NCI-H526 treated with DMSO at 0.1 percent for 48 hours (cell line): ENCODE results near the gene S100A13.
"Not testable (repeated sequence)": the region's sequence is repeated elsewhere in the genome, so short reads cannot be mapped to it uniquely, and the experiment has no call there.

Experiments used
- DNase-seq: peaks from one replicate; lab custom pipeline; 2025; lab: John Stamatoyannopoulos, UW

The S100A13 gene

DNA sequence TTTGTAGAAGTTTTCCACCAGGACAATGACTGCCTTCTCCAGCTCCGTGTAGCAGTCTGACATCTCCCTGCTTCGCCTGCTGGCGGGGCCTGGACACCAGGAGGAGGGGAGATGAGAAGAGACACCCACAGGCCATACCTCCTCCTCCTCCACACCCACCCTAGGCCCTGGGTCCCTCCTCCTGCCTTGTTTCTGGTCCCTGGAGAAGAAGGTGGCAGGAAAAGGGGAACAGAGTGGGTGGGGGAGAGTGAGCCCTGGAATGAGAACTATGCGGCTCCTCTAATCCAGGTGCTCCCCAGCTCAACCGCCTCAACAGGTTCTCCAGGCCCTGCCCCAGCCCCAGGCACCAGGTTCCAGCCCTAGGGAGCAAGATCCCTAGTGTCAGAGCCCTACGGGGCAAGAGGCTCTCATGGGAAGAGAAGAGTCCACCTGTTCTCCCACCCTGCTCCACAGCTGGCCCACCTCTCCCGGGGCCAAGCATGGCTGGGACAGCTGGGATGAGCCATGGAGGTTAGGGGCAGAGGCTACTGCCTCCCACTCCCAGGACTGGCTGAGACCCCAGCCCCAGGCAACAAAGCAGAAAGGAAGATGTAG lies 19.1 kb downstream of the S100A13 start:
- no peak for DNase-seq

DNA sequence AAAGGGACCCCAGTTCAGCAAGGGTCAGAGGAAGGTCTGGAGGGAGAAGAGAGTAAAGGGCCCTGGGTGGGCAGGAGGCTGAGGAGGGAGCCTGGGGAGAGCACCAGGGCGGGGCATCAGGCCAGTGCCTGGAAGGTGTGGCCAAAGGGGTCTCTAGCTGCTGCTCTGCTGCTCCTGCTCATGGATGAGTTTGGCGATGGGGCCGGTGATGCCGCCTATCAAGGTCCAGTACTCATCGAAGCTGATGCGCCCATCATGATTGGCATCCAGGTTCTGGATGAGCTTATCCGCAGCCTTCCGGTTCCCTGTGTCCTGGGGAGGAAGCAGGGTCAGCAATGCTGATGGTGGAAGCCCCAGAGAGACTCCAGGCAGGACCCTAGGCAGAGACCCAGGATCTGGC lies 19.9 kb downstream of the S100A13 start:
- DNase-seq, result no peak

DNA sequence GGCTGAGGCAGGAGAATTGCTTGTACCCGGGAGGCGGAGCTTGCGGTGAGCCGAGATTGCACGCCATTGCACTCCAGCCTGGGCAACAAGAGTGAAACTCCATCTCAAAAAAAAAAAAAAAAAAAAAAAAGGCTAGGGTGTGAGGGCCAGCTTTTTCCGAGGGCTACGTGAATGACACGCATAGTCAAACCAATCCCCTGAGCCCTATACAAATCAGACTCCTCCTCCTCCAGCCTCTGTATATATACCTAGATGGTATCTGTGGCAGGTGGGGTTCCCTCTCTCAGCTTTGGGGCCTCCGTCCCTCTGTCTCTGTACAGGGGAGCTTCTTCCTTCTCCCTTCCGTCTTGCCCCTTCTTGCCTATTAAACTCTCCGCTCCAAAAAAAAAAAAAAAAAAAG lies 21.1 kb downstream of the S100A13 start:
- no peak for DNase-seq

DNA sequence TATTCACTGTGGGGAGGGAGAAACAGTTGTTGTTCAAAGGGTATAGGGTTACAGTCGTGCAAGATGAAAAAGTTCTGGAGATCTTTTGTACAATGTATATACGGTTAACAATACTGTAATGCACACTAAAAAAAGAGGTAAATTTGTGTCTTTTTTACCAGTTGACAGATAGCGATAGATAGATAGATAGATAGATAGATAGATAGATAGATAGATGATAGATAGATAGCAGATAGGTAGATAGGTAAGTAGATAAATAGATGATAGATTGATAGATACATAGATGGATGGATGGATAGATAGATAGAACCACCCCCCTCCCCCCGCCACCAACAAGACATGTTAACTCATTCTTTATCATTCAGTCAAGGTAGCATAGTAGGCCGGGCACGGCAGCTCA lies 24.6 kb downstream of the S100A13 start:
- DNase-seq, result no peak

DNA sequence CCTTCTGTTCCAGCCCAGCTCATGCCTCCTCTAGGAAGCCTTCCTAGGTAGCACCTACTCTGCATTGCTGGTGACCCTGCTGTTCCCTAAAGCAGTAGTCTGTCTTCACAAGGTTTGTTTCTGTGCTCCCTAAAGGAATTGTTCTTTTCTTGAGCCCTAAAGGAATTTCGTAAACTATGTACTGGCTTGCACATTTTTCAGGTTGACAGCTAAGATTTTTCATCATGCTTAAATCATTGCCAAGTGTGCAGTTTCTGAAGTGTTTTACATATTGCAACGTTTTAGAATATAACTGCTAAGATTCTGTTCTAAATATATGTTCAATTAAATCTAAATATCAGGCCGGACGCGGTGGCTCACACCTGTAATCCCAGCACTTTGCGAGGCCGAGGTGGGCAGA lies 27.5 kb downstream of the S100A13 start:
- no peak for DNase-seq

DNA sequence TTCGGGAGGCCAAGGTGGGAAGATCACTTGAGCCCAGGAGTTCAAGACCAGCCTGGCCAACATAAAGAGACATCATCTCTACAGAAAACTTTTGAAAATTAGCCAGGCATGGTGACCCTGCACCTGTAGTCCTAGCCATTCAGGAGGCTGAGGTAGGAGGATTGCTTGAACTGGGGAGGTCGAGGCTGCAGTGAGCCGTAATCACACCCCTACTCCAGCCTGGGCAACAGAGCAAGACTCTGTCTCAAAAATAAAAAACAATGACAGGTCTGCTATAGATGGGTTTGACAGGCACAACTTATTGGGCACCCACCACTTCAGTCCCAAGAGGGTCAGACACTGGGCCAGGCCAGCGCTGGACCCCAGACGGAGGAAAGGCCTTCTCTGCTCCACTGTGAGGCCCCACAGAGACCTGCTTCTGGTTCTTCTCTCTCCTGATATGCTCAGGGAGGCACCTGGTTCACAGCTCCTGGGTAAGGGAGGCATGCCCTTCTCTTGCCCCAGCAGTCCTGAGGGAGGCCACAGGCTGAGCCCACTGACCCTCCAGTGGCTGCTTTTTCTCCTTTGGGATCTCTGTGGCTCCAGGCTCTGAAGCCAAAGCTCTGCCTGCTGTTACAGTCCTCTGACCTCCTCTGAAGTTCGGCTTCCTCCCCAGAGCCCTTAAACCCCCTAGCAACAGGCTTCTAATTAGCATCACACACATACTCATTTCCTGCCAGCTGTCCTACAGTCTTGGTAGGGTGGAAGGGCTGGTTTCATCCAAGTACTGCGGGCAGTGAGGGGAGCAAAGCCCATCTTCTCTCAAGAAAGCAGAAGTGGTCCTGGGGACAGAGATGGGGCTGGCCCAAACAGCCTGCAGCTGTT lies 28.8 kb downstream of the S100A13 start:
- DNase-seq, result no peak

DNA sequence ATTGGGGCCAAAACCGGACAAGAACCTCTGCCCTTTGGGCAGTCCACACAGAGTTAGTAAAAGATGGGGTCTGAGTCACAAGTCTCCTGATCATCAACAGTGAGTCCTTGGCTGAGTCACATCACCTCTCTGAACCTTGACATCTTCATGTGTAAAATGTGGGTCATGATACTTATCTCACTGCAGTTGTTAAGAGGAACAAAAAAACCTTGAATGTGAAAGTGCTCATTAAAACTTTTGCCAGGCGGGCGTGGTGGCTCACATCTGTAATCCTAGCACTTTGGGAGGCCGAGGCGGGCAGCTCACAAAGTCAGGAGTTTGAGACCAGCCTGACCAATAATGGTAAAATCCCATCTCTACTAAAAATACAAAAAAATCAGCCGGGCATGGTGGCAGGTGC lies 30.1 kb downstream of the S100A13 start:
- DNase-seq, result no peak

DNA sequence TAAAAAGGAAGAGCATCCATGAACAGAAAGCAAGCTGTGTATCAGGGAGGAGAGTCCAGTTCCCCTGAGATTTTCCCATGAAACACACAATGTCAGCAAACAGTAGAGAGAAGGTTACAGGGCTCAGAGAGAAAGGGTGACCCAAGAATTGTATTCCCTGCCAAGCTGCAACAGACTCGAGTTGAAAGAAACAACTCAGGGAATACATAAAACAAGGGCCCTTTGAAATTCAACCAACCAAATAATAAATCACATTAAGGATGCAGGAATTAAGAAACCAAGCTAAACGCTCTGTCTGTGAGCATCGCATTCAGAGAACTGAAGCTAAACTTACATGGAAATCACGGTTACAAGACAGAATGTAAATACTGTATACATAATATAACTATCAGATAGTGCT lies 34.6 kb downstream of the S100A13 start:
- no peak for DNase-seq

DNA sequence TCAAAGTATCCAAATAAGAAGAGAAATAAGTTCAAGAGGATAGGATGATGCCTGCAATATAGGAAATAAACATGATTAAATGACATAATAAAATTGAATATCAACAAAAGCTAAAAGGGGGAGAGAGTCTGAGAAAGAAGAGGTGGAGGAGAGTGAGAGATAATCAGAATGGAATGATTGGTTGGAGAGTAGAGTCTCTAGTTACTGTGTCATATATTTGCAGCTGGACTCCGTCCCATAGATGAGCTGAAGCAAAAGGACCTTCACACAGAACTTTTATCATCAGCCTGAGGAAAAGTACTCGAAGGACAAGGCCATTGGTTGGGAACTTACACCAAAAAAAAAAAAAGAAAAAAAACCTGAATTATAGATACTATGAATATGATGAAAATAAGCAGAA lies 38.8 kb downstream of the S100A13 start:
- DNase-seq, result no peak

DNA sequence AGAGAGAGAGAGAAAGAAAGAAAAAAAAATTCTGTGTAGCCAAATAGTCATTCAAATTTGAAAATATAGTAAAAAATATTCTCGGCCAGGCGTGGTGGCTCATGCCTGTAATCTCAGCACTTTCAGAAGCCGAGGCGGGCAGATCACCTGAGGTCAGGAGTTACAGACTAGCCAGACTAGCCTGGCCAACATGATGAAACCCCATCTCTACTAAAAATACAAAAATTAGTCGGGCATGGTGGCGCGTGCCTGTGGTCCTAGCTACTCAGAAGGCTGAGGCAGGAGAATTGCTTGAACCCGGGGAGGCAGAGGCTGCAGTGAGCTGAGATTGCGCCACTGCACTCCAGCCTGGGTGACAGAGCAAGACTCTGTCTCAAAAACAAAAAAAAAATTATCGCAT lies 39.3 kb downstream of the S100A13 start:
- not testable (repeated sequence) for DNase-seq

DNA sequence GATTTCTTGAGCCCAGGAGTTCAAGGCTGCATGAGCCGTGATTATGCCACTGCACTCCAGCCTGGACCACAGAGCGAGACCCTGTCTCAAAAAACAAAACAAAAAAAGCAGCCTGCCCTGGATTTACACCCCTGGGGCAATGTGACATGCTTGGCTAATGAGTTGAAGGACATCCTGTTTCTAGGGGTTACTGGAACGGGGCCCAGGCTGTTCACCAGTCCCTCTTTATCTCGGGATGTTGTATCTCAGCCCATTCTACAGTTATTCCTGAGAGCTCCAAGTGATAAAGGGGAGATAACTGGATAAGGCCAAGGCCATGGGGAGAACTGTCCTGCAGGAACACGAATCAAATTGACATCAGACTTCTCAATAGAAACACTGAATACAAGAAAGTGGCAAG lies 40.0 kb downstream of the S100A13 start:
- no peak for DNase-seq

DNA sequence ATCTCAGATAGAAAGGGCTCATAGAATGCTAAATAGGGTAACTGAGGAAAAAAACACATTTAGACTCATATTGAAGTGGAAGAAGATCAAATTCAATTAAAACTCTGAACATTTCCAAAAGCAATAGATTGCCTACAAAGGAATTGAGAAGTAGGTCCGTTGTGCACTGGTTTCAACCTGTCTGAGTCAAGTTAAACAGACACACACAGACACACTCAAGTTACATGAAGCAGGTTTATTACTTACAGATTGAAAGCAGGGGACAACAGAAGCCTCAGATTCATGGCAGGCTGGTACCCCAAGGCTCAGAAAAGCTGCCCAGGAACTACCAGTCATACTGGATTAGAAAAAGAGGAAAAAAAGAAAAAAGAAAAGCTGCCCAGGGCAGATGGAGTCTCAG lies 41.0 kb downstream of the S100A13 start:
- DNase-seq, result no peak

DNA sequence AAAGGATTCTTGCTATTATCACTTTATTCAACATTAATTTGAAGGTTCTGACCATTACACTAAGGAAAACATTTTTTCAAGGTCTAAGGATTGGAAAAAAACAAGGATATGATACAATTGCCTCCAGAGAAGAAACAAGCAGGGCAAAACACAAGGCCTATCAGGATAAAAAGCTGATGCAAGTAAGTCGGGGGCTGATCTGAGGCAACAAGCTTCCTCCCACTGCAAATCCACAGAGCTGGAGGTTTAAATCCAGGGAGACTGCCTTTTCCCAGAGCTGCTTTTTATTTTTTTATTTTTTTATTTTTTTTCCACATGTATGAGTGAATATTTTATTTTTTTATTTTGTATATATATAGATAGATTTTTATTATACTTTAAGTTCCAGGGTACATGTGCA lies 42.3 kb downstream of the S100A13 start:
- DNase-seq, result no peak

DNA sequence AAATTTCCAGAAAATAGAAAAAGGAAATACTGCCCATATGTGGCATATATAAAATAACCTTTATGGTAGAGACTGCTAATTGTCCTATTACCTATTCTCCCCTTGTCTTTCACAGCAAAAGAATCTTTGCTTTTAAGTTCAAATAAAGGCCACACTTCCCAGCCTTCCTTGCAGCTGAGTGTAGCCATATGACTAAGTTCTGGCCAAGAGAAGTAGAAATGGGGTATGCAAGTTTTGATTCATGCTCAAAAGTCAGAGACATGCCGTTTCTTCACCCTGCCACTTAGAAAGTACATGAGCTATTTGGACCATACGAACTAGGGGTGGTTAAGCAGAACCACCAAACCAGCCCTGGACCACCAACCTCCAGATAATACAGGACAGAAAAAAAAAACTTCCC lies 43.3 kb downstream of the S100A13 start:
- no peak for DNase-seq

DNA sequence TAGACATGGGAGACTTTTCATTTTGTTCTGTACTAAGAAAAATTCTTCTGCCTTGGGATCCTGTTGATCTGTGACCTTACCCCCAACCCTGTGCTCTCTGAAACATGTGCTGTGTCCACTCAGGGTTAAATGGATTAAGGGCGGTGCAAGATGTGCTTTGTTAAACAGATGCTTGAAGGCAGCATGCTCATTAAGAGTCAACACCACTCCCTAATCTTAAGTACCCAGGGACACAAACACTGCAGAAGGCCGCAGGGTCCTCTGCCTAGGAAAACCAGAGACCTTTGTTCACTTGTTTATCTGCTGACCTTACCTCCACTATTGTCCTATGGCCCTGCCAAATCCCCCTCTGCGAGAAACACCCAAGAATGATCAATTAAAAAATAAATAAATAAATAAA lies 43.8 kb downstream of the S100A13 start:
- DNase-seq, result not testable (repeated sequence)

DNA sequence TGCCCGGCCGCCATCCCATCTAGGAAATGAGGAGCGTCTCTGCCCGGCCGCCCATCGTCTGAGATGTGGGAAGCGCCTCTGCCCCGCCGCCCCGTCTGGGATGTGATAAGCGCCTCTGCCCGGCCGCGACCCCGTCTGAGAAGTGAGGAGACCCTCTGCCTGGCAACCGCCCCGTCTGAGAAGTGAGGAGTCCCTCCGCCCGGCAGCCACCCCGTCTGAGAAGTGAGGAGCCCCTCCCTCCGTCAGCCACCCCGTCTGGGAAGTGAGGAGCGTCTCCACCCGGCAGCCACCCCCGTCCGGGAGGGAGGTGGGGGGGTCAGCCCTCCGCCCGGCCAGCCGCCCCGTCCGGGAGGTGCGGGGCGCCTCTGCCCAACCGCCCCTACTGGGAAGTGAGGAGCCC lies 44.5 kb downstream of the S100A13 start:
- DNase-seq, result not testable (repeated sequence)

DNA sequence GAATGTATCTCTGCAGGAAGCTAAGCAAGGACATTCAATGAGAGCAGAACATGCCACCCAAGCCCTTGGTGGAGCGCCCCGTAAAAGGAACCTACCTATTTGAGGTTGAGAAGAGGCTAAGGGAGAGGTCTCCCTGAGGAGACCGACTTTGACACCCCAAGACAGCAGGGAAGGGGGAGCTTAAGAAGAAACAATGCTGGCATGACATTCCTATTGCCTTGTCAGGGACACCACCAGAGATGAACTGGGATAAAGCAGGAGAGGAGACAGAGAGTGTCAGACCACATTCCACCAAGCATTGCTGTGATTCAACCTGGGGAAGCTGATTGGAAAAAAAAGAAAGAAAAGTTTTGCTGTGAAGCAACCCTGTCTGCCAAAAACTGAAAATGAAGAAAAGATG lies 48.4 kb downstream of the S100A13 start:
- no peak for DNase-seq

DNA sequence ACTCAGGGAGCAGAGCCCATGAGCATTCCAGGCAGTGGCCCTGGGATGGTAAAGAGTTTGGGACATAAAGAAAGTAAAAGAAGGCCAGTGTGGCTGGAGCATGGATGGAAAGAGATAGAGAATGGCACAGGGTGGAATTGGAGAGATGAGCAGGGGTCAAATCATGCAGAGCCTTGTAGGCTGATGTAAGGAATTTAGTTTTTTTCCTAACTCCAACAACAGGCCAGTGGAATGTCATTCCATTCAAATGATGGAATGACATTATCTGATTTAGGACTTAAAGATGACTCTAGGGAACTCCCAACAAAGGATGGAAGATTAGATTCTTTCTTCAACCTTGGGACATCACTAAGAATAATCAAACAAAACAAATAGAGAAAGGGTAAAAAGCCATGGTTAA lies 48.8 kb downstream of the S100A13 start:
- DNase-seq, result no peak

DNA sequence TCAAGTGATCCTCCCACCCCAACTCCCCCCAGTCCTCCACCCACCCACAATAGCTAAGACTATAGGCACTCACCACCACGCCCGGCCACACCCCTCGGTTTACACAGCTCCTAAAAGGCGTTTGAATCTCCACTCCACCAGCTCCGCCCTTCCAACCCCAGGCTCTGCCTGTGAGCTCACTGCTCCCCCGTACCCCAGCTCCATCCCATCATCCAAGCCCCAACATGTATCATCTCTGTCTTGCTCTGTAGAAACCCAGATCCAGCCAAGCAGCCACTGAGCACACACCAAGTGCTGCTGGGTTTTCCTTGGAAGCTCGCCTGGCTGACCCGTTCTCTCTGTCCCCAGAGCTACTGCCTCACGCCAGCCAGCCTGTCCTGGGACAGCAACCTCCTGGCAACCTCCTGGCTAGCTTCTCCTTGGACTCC lies 49.7 kb downstream of the S100A13 start:
- DNase-seq, result no peak

DNA sequence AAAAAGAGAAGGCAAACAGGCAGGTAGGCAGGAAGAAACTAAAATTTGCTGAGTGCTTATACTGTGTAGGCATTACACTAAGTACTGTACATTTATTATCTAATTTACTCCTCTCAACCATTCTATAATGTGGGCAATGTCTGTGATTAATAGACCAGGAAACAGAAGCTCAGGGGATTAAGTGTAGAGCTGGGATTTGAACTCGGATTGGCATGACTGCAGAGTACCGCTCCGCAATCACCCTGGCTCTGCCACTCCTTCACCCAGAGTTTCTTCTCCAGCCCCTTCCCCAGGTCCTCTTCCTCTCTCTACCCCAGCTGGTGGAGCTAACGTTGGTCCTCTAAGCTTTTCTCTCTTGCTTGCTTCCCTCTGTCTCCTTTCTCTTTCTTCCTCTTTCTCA lies 50.2 kb downstream of the S100A13 start:
- DNase-seq, result no peak

DNA sequence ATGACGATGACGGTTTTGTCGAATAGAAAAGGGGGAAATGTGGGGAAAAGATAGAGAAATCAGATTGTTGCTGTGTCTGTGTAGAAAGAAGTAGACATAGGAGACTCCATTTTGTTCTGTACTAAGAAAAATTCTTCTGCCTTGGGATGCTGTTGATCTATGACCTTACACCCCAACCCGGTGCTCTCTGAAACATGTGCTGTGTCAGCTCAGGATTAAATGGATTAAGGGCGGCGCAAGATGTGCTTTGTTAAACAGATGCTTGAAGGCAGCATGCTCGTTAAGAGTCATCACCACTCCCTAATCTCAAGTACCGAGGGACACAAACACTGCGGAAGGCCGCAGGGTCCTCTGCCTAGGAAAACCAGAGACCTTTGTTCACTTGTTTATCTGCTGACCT lies 51.8 kb downstream of the S100A13 start:
- not testable (repeated sequence) for DNase-seq

DNA sequence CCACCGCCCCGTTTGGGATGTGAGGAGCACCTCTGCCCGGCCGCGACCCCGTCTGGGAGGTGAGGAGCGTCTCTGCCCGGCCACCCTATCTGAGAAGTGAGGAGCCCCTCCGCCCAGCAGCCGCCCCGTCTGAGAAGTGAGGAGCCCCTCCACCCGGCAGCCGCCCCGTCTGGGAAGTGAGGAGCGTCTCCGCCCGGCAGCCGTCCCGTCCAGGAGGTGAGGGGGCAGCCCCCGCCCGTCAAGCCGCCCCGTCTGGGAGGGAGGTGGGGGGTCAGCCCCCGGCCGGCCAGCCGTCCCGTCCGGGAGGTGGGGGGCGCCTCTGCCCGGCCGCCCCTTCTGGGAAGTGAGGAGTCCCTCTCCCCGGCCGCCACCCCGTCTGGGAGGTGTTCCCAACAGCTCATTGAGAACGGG lies 52.2 kb downstream of the S100A13 start:
- not testable (repeated sequence) for DNase-seq

DNA sequence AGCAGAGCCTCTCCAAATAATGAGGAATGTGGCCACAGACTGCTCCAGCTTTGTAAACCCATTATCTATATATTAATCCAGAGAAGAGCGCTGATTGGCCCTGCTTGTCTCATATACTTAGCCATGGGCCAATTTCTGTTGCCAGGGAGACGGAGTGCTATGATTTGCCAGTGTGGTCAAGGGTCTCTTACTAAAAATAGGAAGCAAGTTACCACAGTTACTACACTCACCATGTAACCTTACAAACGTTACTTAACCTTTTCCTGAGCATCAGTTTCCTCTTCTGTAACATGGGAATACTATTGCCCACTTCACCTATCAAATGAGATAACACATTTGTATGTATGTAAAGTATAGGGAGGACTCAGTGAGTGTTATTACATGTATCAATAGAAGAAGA lies 54.0 kb downstream of the S100A13 start:
- DNase-seq, result no peak

DNA sequence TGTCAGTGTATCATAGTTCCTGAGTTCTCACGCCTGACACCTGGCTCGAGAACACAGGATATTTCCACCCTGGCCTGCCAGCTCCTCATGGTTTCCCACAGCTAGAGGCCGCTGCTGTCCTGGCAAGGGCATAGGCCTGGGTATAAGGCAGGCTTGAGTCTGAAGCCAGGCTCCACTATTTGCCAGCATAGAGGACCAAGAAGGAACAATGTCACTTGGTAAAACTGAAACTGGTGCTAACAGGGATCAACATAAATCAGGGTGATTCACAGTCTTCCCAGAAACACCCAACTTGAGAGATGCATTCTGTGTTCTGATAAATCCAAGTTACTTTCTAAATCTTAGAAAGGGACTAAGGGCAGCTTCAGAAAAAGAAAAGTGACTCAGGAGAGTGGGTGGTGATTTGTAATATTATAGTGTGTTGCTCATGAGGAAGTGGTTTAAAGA lies 54.7 kb downstream of the S100A13 start:
- peak; percentile 55 for DNase-seq
